ENCODE measurements around the gene MPZ. TPM values are rescaled to one million over a fixed set of nuclear protein-coding genes. Genes with fewer than 3 reads are reported as not detected.

MPZ gene
- total and polyA plus RNA-seq, 9 of the 15 experiments (the other 6 are each of a cell fraction or from before 2014, with no cell fraction given): 0.22 to 16.6 (median 10.9) TPM

DNA sequence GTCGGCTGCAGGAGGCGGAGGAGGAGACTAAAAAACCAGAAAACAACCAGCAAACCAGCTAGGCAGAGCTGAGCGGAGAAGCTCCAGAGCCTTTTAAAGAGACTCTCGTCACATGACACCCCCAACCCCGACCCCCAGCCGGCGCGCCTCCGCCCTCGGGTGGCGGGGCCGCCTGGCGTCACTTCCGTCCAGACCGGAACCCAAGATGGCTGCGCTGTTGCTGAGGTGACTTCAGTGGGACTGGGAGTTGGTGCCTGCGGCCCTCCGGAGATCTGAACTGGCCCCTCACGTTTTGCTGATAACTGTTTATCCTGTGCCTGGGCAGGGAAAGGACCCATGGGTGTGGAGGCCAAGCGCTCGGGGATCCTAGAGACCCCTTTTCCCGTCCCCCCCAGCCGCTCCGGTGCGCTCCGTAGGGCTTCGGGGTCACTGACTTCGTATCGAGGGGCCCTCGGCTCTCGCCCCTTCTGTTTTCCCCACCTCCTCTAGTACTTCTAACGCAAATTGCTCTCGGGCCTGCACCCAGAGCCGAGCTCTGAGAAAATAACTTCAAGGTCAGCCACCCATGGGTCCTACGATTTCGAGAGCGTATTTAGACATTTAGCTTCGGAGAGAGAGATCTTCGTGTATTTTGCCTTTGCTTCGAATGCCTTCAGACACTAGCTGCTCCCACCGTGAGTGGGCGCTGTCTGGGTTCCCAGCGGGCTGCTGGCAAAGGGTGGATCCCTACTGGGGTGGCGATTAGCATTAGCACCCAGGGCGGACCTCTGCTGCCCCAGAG lies 4.6 kb upstream of the MPZ start, which contains the start of gene SDHC (continued):
- TF ChIP-seq, protein P1, sequence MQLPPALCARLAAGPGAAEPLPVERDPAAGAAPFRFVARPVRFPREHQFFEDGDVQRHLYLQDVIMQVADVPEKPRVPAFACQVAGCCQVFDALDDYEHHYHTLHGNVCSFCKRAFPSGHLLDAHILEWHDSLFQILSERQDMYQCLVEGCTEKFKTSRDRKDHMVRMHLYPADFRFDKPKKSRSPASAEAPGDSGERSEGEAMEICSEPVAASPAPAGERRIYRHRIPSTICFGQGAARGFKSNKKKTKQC (CRISPR knock-in tag; IDR thresholded peaks at IDR 0.05): peak; percentile 72; the same call in 1 of the 2 replicates
- TF ChIP-seq ZNF12 (CRISPR knock-in tag; IDR thresholded peaks at IDR 0.05) (no peak), ZNF282 (CRISPR knock-in tag; IDR thresholded peaks at IDR 0.05) (no peak), ZNF174 (CRISPR knock-in tag; IDR thresholded peaks at IDR 0.05) (no peak), ZSCAN32 (CRISPR knock-in tag; IDR thresholded peaks at IDR 0.05) (no peak), RAD21 (CRISPR knock-in tag; conservative IDR thresholded peaks at IDR 0.05 in 1 of 2, IDR thresholded peaks at IDR 0.05 in 1 of 2) (no peak), IFI16 (CRISPR knock-in tag; IDR thresholded peaks at IDR 0.05) (no peak), MEF2D (tag; conservative IDR thresholded peaks at IDR 0.05; ENCODE audit: low read depth) (no peak)
- TF ChIP-seq, protein P2, sequence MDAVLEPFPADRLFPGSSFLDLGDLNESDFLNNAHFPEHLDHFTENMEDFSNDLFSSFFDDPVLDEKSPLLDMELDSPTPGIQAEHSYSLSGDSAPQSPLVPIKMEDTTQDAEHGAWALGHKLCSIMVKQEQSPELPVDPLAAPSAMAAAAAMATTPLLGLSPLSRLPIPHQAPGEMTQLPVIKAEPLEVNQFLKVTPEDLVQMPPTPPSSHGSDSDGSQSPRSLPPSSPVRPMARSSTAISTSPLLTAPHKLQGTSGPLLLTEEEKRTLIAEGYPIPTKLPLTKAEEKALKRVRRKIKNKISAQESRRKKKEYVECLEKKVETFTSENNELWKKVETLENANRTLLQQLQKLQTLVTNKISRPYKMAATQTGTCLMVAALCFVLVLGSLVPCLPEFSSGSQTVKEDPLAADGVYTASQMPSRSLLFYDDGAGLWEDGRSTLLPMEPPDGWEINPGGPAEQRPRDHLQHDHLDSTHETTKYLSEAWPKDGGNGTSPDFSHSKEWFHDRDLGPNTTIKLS (IDR thresholded peaks at IDR 0.05; ENCODE audit: borderline replicate concordance, low read depth): no peak; the same call in 1 of the 2 replicates
- TF ChIP-seq, protein P3, sequence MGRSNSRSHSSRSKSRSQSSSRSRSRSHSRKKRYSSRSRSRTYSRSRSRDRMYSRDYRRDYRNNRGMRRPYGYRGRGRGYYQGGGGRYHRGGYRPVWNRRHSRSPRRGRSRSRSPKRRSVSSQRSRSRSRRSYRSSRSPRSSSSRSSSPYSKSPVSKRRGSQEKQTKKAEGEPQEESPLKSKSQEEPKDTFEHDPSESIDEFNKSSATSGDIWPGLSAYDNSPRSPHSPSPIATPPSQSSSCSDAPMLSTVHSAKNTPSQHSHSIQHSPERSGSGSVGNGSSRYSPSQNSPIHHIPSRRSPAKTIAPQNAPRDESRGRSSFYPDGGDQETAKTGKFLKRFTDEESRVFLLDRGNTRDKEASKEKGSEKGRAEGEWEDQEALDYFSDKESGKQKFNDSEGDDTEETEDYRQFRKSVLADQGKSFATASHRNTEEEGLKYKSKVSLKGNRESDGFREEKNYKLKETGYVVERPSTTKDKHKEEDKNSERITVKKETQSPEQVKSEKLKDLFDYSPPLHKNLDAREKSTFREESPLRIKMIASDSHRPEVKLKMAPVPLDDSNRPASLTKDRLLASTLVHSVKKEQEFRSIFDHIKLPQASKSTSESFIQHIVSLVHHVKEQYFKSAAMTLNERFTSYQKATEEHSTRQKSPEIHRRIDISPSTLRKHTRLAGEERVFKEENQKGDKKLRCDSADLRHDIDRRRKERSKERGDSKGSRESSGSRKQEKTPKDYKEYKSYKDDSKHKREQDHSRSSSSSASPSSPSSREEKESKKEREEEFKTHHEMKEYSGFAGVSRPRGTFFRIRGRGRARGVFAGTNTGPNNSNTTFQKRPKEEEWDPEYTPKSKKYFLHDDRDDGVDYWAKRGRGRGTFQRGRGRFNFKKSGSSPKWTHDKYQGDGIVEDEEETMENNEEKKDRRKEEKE (IDR thresholded peaks at IDR 0.05; ENCODE audit: borderline replicate concordance in 1 of 2, control insufficient read depth in 1 of 2, low read depth in 2 of 2, low read length in 1 of 2): no peak
- TF ChIP-seq, protein P4, sequence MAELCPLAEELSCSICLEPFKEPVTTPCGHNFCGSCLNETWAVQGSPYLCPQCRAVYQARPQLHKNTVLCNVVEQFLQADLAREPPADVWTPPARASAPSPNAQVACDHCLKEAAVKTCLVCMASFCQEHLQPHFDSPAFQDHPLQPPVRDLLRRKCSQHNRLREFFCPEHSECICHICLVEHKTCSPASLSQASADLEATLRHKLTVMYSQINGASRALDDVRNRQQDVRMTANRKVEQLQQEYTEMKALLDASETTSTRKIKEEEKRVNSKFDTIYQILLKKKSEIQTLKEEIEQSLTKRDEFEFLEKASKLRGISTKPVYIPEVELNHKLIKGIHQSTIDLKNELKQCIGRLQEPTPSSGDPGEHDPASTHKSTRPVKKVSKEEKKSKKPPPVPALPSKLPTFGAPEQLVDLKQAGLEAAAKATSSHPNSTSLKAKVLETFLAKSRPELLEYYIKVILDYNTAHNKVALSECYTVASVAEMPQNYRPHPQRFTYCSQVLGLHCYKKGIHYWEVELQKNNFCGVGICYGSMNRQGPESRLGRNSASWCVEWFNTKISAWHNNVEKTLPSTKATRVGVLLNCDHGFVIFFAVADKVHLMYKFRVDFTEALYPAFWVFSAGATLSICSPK (IDR thresholded peaks at IDR 0.05; ENCODE audit: borderline replicate concordance): no peak
- TF ChIP-seq, protein P5, sequence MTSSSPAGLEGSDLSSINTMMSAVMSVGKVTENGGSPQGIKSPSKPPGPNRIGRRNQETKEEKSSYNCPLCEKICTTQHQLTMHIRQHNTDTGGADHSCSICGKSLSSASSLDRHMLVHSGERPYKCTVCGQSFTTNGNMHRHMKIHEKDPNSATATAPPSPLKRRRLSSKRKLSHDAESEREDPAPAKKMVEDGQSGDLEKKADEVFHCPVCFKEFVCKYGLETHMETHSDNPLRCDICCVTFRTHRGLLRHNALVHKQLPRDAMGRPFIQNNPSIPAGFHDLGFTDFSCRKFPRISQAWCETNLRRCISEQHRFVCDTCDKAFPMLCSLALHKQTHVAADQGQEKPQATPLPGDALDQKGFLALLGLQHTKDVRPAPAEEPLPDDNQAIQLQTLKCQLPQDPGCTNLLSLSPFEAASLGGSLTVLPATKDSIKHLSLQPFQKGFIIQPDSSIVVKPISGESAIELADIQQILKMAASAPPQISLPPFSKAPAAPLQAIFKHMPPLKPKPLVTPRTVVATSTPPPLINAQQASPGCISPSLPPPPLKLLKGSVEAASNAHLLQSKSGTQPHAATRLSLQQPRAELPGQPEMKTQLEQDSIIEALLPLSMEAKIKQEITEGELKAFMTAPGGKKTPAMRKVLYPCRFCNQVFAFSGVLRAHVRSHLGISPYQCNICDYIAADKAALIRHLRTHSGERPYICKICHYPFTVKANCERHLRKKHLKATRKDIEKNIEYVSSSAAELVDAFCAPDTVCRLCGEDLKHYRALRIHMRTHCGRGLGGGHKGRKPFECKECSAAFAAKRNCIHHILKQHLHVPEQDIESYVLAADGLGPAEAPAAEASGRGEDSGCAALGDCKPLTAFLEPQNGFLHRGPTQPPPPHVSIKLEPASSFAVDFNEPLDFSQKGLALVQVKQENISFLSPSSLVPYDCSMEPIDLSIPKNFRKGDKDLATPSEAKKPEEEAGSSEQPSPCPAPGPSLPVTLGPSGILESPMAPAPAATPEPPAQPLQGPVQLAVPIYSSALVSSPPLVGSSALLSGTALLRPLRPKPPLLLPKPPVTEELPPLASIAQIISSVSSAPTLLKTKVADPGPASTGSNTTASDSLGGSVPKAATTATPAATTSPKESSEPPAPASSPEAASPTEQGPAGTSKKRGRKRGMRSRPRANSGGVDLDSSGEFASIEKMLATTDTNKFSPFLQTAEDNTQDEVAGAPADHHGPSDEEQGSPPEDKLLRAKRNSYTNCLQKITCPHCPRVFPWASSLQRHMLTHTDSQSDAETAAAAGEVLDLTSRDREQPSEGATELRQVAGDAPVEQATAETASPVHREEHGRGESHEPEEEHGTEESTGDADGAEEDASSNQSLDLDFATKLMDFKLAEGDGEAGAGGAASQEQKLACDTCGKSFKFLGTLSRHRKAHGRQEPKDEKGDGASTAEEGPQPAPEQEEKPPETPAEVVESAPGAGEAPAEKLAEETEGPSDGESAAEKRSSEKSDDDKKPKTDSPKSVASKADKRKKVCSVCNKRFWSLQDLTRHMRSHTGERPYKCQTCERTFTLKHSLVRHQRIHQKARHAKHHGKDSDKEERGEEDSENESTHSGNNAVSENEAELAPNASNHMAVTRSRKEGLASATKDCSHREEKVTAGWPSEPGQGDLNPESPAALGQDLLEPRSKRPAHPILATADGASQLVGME (CRISPR knock-in tag; IDR thresholded peaks at IDR 0.05): peak; percentile 38; the same call in 1 of the 2 replicates
